Measurements from ENCODE around the gene ANG. TPM values are rescaled to one million over a fixed set of nuclear protein-coding genes. Genes with fewer than 3 reads are reported as not detected.

ANG gene
- total and polyA plus RNA-seq, 10 of the 15 experiments (the other 5 are each of a cell fraction or from before 2014, with no cell fraction given), result 1.0 to 5.9 (median 2.2) TPM

GRCh38 chr14:20682435-20683124 lies 6.0 kb upstream of the ANG start (continued):
- TF ChIP-seq, protein P1, sequence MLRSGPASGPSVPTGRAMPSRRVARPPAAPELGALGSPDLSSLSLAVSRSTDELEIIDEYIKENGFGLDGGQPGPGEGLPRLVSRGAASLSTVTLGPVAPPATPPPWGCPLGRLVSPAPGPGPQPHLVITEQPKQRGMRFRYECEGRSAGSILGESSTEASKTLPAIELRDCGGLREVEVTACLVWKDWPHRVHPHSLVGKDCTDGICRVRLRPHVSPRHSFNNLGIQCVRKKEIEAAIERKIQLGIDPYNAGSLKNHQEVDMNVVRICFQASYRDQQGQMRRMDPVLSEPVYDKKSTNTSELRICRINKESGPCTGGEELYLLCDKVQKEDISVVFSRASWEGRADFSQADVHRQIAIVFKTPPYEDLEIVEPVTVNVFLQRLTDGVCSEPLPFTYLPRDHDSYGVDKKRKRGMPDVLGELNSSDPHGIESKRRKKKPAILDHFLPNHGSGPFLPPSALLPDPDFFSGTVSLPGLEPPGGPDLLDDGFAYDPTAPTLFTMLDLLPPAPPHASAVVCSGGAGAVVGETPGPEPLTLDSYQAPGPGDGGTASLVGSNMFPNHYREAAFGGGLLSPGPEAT (IDR thresholded peaks at IDR 0.05; ENCODE audit: low read depth), result peak; percentile 82
- TF ChIP-seq SMARCA5 (IDR thresholded peaks at IDR 0.05) (no peak), NFIC (IDR thresholded peaks at IDR 0.05; ENCODE audit: low read depth, low read length) (no peak), BCLAF1 (IDR thresholded peaks at IDR 0.05) (no peak), SIX5 (IDR thresholded peaks at IDR 0.05; ENCODE audit: low read depth, low read length, severe bottlenecking) (no peak), CBX5 (IDR thresholded peaks at IDR 0.05; ENCODE audit: low read depth) (no peak), POU2F2 (IDR thresholded peaks at IDR 0.05; ENCODE audit: borderline replicate concordance, low read depth, low read length) (no peak), ZNF384 (IDR thresholded peaks at IDR 0.05; ENCODE audit: borderline replicate concordance, low read depth, low read length) (no peak), TCF7 (IDR thresholded peaks at IDR 0.05; ENCODE audit: borderline replicate concordance) (no peak), SMAD1 (IDR thresholded peaks at IDR 0.05; ENCODE audit: low read depth, partially characterized antibody) (peak; percentile 53), KDM1A (IDR thresholded peaks at IDR 0.05; ENCODE audit: borderline replicate concordance) (no peak), EGR1 (IDR thresholded peaks at IDR 0.05; ENCODE audit: borderline replicate concordance in 1 of 2, low read depth in 2 of 2, low read length in 2 of 2) (peak in 1 of 2 experiments; percentile 9; a peak in 1 of 3 replicates), SREBF1 (IDR thresholded peaks at IDR 0.05; ENCODE audit: low read length) (no peak), ZNF217 (IDR thresholded peaks at IDR 0.05) (no peak), SRF (IDR thresholded peaks at IDR 0.05; ENCODE audit: low read depth in 2 of 2, low read length in 2 of 2) (0 out of 4 replicates have a peak, but pooled peaks of 1 of the 2 experiments have one; percentile 20), ZNF24 (IDR thresholded peaks at IDR 0.05) (no peak), TARDBP (IDR thresholded peaks at IDR 0.05; ENCODE audit: borderline replicate concordance) (no peak), HDAC6 (IDR thresholded peaks at IDR 0.05; ENCODE audit: unreplicated experiment) (no peak), RAD21 (IDR thresholded peaks at IDR 0.05; ENCODE audit: insufficient read depth, low read depth, low read length) (no peak), RAD51 (IDR thresholded peaks at IDR 0.05) (no peak), MTA3 (IDR thresholded peaks at IDR 0.05; ENCODE audit: borderline replicate concordance, low read length) (no peak)
- TF ChIP-seq, protein P2, sequence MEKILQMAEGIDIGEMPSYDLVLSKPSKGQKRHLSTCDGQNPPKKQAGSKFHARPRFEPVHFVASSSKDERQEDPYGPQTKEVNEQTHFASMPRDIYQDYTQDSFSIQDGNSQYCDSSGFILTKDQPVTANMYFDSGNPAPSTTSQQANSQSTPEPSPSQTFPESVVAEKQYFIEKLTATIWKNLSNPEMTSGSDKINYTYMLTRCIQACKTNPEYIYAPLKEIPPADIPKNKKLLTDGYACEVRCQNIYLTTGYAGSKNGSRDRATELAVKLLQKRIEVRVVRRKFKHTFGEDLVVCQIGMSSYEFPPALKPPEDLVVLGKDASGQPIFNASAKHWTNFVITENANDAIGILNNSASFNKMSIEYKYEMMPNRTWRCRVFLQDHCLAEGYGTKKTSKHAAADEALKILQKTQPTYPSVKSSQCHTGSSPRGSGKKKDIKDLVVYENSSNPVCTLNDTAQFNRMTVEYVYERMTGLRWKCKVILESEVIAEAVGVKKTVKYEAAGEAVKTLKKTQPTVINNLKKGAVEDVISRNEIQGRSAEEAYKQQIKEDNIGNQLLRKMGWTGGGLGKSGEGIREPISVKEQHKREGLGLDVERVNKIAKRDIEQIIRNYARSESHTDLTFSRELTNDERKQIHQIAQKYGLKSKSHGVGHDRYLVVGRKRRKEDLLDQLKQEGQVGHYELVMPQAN (conservative IDR thresholded peaks at IDR 0.05), result no peak
- TF ChIP-seq, protein P3, sequence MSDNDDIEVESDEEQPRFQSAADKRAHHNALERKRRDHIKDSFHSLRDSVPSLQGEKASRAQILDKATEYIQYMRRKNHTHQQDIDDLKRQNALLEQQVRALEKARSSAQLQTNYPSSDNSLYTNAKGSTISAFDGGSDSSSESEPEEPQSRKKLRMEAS (IDR thresholded peaks at IDR 0.05; ENCODE audit: low read depth, low read length), result peak; percentile 43; the same call in 1 of the 2 replicates
